GM23338 (cell line): ENCODE results near the gene DENND5A. TPM values are rescaled to one million over a fixed set of nuclear protein-coding genes. Genes with fewer than 3 reads are reported as not detected.

ENCODE experiments used
- ATAC-seq: fragments of 200-7000 bp; cut with Tn5 transposase; 3 replicates; pipeline ENCODE4 v1.9.1; 2020
- DNase-seq: peaks from one replicate; pipeline ENCODE4 v3.0.0-alpha.2; 2015; ENCODE audit warnings: low spot score
- H2AFZ ChIP-seq: fragments of 200-600 bp; sonication (generic); 2 replicates; pipeline ENCODE4 v1.8.0; 2016; ENCODE audit warnings: antibody characterized with exemption, mild to moderate bottlenecking, moderate library complexity
- H3F3A ChIP-seq: fragments of 200-600 bp; sonication (generic); replicated peaks from 2 replicates; pipeline ENCODE4 v1.8.0; 2017; ENCODE audit warnings: antibody characterized with exemption, mixed run types, low read depth
- H3K27ac ChIP-seq: fragments of 200-600 bp; sonication (generic); 2 replicates; pipeline ENCODE4 v1.6.1; 2016; ENCODE audit warnings: low read depth
- H3K27me3 ChIP-seq: fragments of 200-600 bp; sonication (generic); 2 replicates; pipeline ENCODE4 v1.8.0; 2016; ENCODE audit warnings: mild to moderate bottlenecking, mixed run types, moderate library complexity; ENCODE audit not compliant: insufficient read depth
- H3K36me3 ChIP-seq: fragments of 200-600 bp; sonication (generic); 2 replicates; pipeline ENCODE4 v1.8.0; 2016; ENCODE audit warnings: mild to moderate bottlenecking; ENCODE audit not compliant: insufficient read depth
- H3K4me1 ChIP-seq: fragments of 200-600 bp; sonication (generic); 2 replicates; pipeline ENCODE4 v1.8.0; 2016; ENCODE audit warnings: mild to moderate bottlenecking, moderate library complexity; ENCODE audit not compliant: insufficient read depth
- H3K4me2 ChIP-seq: fragments of 200-600 bp; sonication (generic); 2 replicates; pipeline ENCODE4 v1.7.1; 2017; ENCODE audit warnings: mixed run types
- H3K4me3 ChIP-seq: fragments of 200-600 bp; sonication (generic); 2 replicates; pipeline ENCODE4 v1.6.1; 2016; ENCODE audit warnings: mixed run types
- H3K79me2 ChIP-seq: fragments of 200-600 bp; sonication (generic); replicated peaks from 2 replicates; pipeline ENCODE4 v1.8.0; 2017; ENCODE audit warnings: mild to moderate bottlenecking; ENCODE audit not compliant: insufficient read depth
- H3K9me2 ChIP-seq: fragments of 200-600 bp; sonication (generic); 2 replicates; pipeline ENCODE4 v1.8.0; 2017; ENCODE audit not compliant: insufficient read depth
- H4K20me1 ChIP-seq: fragments of 200-600 bp; sonication (generic); replicated peaks from 2 replicates; pipeline ENCODE4 v1.8.0; 2017; ENCODE audit warnings: mild to moderate bottlenecking; ENCODE audit not compliant: insufficient read depth
- H3K27ac Mint-ChIP-seq: 2 replicates; pipeline ENCODE4 v1.8.0; 2020; ENCODE audit warnings: inconsistent platforms, mild to moderate bottlenecking, moderate library complexity, mixed read lengths
- H3K27me3 Mint-ChIP-seq: 3 replicates; pipeline ENCODE4 v1.8.0; 2022; ENCODE audit warnings: low read depth, mild to moderate bottlenecking, moderate library complexity, mixed read lengths, inconsistent platforms; ENCODE audit not compliant: insufficient read depth, poor library complexity
- H3K36me3 Mint-ChIP-seq: 3 replicates; pipeline ENCODE4 v1.8.0; 2021; ENCODE audit warnings: low read depth, mild to moderate bottlenecking, inconsistent platforms, moderate library complexity, mixed read lengths
- H3K4me1 Mint-ChIP-seq: 3 replicates; pipeline ENCODE4 v1.8.0; 2020; ENCODE audit warnings: mild to moderate bottlenecking, inconsistent platforms, mixed read lengths
- H3K4me3 Mint-ChIP-seq: 3 replicates; pipeline ENCODE4 v1.8.0; 2021; ENCODE audit warnings: moderate library complexity, mild to moderate bottlenecking, inconsistent platforms, mixed read lengths
- H3K9me3 Mint-ChIP-seq: 3 replicates; pipeline ENCODE4 v1.8.0; 2020; ENCODE audit warnings: moderate library complexity, mild to moderate bottlenecking, inconsistent platforms, mixed read lengths
- CREB1 ChIP-seq: fragments of 250-450 bp; sonication (Bioruptor Pico); IDR thresholded peaks from 2 replicates; pipeline ENCODE4 v1.5.0; 2020; ENCODE audit warnings: low read depth, mild to moderate bottlenecking, moderate library complexity
- EZH2 ChIP-seq: fragments of 200-600 bp; sonication (generic); IDR thresholded peaks from one replicate; pipeline ENCODE4 v1.8.0; 2017; ENCODE audit warnings: antibody characterized with exemption, mild to moderate bottlenecking, low read depth; ENCODE audit not compliant: unreplicated experiment
- EZH2phosphoT487 ChIP-seq: fragments of 200-600 bp; sonication (generic); IDR thresholded peaks from one replicate; pipeline ENCODE4 v1.8.1; 2018; ENCODE audit warnings: antibody characterized with exemption; ENCODE audit not compliant: unreplicated experiment
- JUNB ChIP-seq: IDR thresholded peaks from one replicate; pipeline ENCODE4 v1.6.1; 2016; ENCODE audit warnings: antibody characterized with exemption; ENCODE audit not compliant: unreplicated experiment
- NANOG ChIP-seq: IDR thresholded peaks from 2 replicates; pipeline ENCODE4 v1.6.1; 2016; ENCODE audit warnings: antibody characterized with exemption, borderline replicate concordance
- POLR2AphosphoS5 ChIP-seq: IDR thresholded peaks from 2 replicates; pipeline ENCODE4 v1.6.1; 2016; ENCODE audit warnings: antibody characterized with exemption, low read depth
- STAT1 ChIP-seq: IDR thresholded peaks from one replicate; pipeline ENCODE4 v1.6.1; 2016; ENCODE audit warnings: antibody characterized with exemption; ENCODE audit not compliant: unreplicated experiment
- ZNF114 ChIP-seq: fragments of 250-450 bp; sonication (Bioruptor Pico); IDR thresholded peaks from 2 replicates; pipeline ENCODE4 v1.5.0; 2020; ENCODE audit warnings: mild to moderate bottlenecking, moderate library complexity
- ZNF331 ChIP-seq: fragments of 250-450 bp; sonication (Bioruptor Pico); IDR thresholded peaks from 2 replicates; pipeline ENCODE4 v1.5.0; 2020; ENCODE audit warnings: low read depth, mild to moderate bottlenecking, moderate library complexity
- polyA plus RNA-seq: library from polyadenylated mRNA; unstranded; fragments of >200 nt; fragmentation: Nextera tagmentation; extraction: Ambion mirVana; gene quantifications from 2 replicates; pipeline ENCODE4 v1.2.1, GENCODE V29; 2016
- total RNA-seq: library from RNA; depleted of rRNA; stranded (reverse); fragments of >200 nt; shearing (Covaris generic); gene quantifications from 2 replicates; pipeline ENCODE4 v1.2.3, GENCODE V29; 2014
- TF ChIP-seq, protein P1 (sequence below): IDR thresholded peaks from one replicate; pipeline ENCODE4 v1.6.1; 2018; ENCODE audit warnings: antibody characterized with exemption; ENCODE audit not compliant: unreplicated experiment
- TF ChIP-seq, protein P2 (sequence below): IDR thresholded peaks from 2 replicates; pipeline ENCODE4 v1.6.1; 2016; ENCODE audit warnings: antibody characterized with exemption
- TF ChIP-seq, protein P3 (sequence below): fragments of 250-450 bp; sonication (Bioruptor Pico); IDR thresholded peaks from 2 replicates; pipeline ENCODE4 v1.5.0; 2020; ENCODE audit warnings: mild to moderate bottlenecking, moderate library complexity
- TF ChIP-seq, protein P4 (sequence below), 2 experiments: fragments of 200-600 bp in 1 of 2; sonication (generic) in 1 of 2; conservative IDR thresholded peaks; 2 replicates each; pipeline versions ENCODE4 v1.5.1 to v1.6.1; 2016 to 2017; ENCODE audit warnings: antibody characterized with exemption in 2 of 2, low read depth in 2 of 2, mild to moderate bottlenecking in 2 of 2, moderate library complexity in 1 of 2

DENND5A gene
- total and polyA plus RNA-seq, 2 experiments from 2014 or later: 28.1 to 56.3 TPM

DNA sequence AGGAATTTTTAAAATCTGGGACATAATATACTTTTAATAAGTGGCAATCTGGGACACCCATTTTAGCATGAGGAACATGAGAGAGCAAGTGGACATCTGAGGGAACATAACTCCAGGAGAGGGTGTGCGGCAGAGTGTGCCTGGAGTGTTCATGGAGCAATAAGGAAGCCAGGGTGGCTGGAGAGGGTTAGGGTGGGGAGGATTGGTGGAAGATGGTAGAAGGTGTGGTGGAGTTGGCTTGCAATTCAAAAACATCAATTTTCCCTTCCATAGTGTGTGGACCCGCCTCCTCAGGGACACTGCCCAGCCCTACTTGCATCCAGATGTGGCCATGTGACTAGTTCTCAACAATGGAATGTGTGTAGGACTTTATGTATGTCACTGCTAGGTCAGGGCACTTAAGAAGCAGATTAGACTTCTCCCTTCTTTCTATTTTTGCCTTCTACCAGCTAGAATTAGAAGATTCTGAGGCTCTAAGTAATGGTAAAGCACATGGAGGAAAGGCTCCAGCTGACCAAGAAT, 4.4 kb upstream of the DENND5A start:
- TF ChIP-seq JUNB (no peak), NANOG (no peak), CREB1 (CRISPR knock-in tag) (no peak), STAT1 (no peak), ZNF114 (CRISPR knock-in tag) (no peak), ZNF331 (CRISPR knock-in tag) (no peak), EZH2phosphoT487 (no peak), POLR2AphosphoS5 (no peak), EZH2 (no peak)
- TF ChIP-seq, protein P1, sequence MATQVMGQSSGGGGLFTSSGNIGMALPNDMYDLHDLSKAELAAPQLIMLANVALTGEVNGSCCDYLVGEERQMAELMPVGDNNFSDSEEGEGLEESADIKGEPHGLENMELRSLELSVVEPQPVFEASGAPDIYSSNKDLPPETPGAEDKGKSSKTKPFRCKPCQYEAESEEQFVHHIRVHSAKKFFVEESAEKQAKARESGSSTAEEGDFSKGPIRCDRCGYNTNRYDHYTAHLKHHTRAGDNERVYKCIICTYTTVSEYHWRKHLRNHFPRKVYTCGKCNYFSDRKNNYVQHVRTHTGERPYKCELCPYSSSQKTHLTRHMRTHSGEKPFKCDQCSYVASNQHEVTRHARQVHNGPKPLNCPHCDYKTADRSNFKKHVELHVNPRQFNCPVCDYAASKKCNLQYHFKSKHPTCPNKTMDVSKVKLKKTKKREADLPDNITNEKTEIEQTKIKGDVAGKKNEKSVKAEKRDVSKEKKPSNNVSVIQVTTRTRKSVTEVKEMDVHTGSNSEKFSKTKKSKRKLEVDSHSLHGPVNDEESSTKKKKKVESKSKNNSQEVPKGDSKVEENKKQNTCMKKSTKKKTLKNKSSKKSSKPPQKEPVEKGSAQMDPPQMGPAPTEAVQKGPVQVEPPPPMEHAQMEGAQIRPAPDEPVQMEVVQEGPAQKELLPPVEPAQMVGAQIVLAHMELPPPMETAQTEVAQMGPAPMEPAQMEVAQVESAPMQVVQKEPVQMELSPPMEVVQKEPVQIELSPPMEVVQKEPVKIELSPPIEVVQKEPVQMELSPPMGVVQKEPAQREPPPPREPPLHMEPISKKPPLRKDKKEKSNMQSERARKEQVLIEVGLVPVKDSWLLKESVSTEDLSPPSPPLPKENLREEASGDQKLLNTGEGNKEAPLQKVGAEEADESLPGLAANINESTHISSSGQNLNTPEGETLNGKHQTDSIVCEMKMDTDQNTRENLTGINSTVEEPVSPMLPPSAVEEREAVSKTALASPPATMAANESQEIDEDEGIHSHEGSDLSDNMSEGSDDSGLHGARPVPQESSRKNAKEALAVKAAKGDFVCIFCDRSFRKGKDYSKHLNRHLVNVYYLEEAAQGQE: no peak
- TF ChIP-seq, protein P2, sequence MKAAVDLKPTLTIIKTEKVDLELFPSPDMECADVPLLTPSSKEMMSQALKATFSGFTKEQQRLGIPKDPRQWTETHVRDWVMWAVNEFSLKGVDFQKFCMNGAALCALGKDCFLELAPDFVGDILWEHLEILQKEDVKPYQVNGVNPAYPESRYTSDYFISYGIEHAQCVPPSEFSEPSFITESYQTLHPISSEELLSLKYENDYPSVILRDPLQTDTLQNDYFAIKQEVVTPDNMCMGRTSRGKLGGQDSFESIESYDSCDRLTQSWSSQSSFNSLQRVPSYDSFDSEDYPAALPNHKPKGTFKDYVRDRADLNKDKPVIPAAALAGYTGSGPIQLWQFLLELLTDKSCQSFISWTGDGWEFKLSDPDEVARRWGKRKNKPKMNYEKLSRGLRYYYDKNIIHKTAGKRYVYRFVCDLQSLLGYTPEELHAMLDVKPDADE: no peak
- TF ChIP-seq, protein P3, sequence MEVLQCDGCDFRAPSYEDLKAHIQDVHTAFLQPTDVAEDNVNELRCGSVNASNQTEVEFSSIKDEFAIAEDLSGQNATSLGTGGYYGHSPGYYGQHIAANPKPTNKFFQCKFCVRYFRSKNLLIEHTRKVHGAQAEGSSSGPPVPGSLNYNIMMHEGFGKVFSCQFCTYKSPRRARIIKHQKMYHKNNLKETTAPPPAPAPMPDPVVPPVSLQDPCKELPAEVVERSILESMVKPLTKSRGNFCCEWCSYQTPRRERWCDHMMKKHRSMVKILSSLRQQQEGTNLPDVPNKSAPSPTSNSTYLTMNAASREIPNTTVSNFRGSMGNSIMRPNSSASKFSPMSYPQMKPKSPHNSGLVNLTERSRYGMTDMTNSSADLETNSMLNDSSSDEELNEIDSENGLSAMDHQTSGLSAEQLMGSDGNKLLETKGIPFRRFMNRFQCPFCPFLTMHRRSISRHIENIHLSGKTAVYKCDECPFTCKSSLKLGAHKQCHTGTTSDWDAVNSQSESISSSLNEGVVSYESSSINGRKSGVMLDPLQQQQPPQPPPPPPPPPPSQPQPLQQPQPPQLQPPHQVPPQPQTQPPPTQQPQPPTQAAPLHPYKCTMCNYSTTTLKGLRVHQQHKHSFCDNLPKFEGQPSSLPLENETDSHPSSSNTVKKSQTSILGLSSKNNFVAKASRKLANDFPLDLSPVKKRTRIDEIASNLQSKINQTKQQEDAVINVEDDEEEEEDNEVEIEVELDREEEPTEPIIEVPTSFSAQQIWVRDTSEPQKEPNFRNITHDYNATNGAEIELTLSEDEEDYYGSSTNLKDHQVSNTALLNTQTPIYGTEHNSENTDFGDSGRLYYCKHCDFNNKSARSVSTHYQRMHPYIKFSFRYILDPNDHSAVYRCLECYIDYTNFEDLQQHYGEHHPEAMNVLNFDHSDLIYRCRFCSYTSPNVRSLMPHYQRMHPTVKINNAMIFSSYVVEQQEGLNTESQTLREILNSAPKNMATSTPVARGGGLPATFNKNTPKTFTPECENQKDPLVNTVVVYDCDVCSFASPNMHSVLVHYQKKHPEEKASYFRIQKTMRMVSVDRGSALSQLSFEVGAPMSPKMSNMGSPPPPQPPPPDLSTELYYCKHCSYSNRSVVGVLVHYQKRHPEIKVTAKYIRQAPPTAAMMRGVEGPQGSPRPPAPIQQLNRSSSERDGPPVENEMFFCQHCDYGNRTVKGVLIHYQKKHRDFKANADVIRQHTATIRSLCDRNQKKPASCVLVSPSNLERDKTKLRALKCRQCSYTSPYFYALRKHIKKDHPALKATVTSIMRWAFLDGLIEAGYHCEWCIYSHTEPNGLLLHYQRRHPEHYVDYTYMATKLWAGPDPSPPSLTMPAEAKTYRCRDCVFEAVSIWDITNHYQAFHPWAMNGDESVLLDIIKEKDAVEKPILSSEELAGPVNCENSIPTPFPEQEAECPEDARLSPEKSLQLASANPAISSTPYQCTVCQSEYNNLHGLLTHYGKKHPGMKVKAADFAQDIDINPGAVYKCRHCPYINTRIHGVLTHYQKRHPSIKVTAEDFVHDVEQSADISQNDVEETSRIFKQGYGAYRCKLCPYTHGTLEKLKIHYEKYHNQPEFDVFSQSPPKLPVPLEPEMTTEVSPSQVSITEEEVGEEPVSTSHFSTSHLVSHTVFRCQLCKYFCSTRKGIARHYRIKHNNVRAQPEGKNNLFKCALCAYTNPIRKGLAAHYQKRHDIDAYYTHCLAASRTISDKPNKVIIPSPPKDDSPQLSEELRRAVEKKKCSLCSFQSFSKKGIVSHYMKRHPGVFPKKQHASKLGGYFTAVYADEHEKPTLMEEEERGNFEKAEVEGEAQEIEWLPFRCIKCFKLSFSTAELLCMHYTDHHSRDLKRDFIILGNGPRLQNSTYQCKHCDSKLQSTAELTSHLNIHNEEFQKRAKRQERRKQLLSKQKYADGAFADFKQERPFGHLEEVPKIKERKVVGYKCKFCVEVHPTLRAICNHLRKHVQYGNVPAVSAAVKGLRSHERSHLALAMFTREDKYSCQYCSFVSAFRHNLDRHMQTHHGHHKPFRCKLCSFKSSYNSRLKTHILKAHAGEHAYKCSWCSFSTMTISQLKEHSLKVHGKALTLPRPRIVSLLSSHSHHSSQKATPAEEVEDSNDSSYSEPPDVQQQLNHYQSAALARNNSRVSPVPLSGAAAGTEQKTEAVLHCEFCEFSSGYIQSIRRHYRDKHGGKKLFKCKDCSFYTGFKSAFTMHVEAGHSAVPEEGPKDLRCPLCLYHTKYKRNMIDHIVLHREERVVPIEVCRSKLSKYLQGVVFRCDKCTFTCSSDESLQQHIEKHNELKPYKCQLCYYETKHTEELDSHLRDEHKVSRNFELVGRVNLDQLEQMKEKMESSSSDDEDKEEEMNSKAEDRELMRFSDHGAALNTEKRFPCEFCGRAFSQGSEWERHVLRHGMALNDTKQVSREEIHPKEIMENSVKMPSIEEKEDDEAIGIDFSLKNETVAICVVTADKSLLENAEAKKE (CRISPR knock-in tag): no peak
- TF ChIP-seq, protein P4, sequence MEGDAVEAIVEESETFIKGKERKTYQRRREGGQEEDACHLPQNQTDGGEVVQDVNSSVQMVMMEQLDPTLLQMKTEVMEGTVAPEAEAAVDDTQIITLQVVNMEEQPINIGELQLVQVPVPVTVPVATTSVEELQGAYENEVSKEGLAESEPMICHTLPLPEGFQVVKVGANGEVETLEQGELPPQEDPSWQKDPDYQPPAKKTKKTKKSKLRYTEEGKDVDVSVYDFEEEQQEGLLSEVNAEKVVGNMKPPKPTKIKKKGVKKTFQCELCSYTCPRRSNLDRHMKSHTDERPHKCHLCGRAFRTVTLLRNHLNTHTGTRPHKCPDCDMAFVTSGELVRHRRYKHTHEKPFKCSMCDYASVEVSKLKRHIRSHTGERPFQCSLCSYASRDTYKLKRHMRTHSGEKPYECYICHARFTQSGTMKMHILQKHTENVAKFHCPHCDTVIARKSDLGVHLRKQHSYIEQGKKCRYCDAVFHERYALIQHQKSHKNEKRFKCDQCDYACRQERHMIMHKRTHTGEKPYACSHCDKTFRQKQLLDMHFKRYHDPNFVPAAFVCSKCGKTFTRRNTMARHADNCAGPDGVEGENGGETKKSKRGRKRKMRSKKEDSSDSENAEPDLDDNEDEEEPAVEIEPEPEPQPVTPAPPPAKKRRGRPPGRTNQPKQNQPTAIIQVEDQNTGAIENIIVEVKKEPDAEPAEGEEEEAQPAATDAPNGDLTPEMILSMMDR (conservative IDR thresholded peaks at IDR 0.05; ENCODE audit: low read depth in 2 of 2): no peak
- Histone ChIP-seq H2AFZ (no peak overlapping the region), H3K79me2 (peaks cover under 1% of the 10 kb centered on the region; the same call in 1 of the 2 replicates), H3K27me3 (no peaks in the 10 kb centered on the region), H3K4me3 (no peak overlapping the region), H3K27ac (no peak overlapping the region), H3F3A (peaks cover 9% of the 10 kb centered on the region; the same call in 1 of the 2 replicates), H3K4me1 (peaks cover 15% of the 10 kb centered on the region), H4K20me1 (peaks cover under 1% of the 10 kb centered on the region; the same call in 1 of the 2 replicates), H3K9me2 (no peaks in the 10 kb centered on the region), H3K36me3 (no peaks in the 10 kb centered on the region), H3K4me2 (no peak overlapping the region)
- H3K4me1 Mint-ChIP-seq: peaks cover 15% of the 10 kb centered on the region
- no peak overlapping the region for H3K4me3 Mint-ChIP-seq
- H3K27ac Mint-ChIP-seq: no peak overlapping the region
- no peaks in the 10 kb centered on the region for H3K36me3 Mint-ChIP-seq
- peaks cover 11% of the 10 kb centered on the region for H3K27me3 Mint-ChIP-seq
- no peak for ATAC-seq
- no peak for DNase-seq
- H3K9me3 Mint-ChIP-seq: no peaks in the 10 kb centered on the region
